Measurements from ENCODE around the gene DGKB. TPM values are rescaled to one million over a fixed set of nuclear protein-coding genes. Genes with fewer than 3 reads are reported as not detected.
"Not testable (repeated sequence)": the region's sequence is repeated elsewhere in the genome, so short reads cannot be mapped to it uniquely, and the experiment has no call there.

DGKB gene
- polyA plus RNA-seq, 1 donor: 1.3 TPM

- 94% methylated on average over 2 of the region's 2 CpGs for WGBS (ENCODE audit: insufficient coverage, low lambda C conversion rate)
Measured at GRCh38 chr7:14501436-14501835, 401.1 kb downstream of the DGKB start.

GRCh38 chr7:14497390-14497789 is 405.2 kb downstream of the DGKB start:
- no peaks in the 10 kb centered on the region for H3K27me3 ChIP-seq (ENCODE audit: control insufficient read depth, insufficient read depth, low read length)
- WGBS (ENCODE audit: insufficient coverage, low lambda C conversion rate): no CpG with 5 or more reads among the region's 1 CpG

More at GRCh38 chr7:14501436-14501835, 401.1 kb downstream of the DGKB start:
- no peak overlapping the region for H3K27ac ChIP-seq (ENCODE audit: low read length)
- H3K4me1 ChIP-seq (ENCODE audit: control insufficient read depth, insufficient read depth, low read length): no peaks in the 10 kb centered on the region
- no peaks in the 10 kb centered on the region for H3K36me3 ChIP-seq (ENCODE audit: control insufficient read depth, insufficient read depth, low read length)
- no peaks in the 10 kb centered on the region for H3K9me3 ChIP-seq (ENCODE audit: control insufficient read depth, low read depth, low read length)
- no peak for DNase-seq
- H3K4me3 ChIP-seq (ENCODE audit: low read length): no peak overlapping the region
- H3K27me3 ChIP-seq (ENCODE audit: control insufficient read depth, insufficient read depth, low read length): no peaks in the 10 kb centered on the region

GRCh38 chr7:14495633-14496032 is 406.9 kb downstream of the DGKB start:
- Histone ChIP-seq H3K36me3 (ENCODE audit: control insufficient read depth, insufficient read depth, low read length) (no peaks in the 10 kb centered on the region), H3K9me3 (ENCODE audit: control insufficient read depth, low read depth, low read length) (no peaks in the 10 kb centered on the region), H3K27me3 (ENCODE audit: control insufficient read depth, insufficient read depth, low read length) (no peaks in the 10 kb centered on the region), H3K4me3 (ENCODE audit: low read length) (no peak overlapping the region), H3K4me1 (ENCODE audit: control insufficient read depth, insufficient read depth, low read length) (no peaks in the 10 kb centered on the region), H3K27ac (ENCODE audit: low read length) (no peak overlapping the region)
- no peak for DNase-seq
- 83% methylated on average over 2 of the region's 2 CpGs for WGBS (ENCODE audit: insufficient coverage, low lambda C conversion rate)

More at GRCh38 chr7:14497390-14497789, 405.2 kb downstream of the DGKB start:
- Histone ChIP-seq H3K9me3 (ENCODE audit: control insufficient read depth, low read depth, low read length) (no peaks in the 10 kb centered on the region), H3K4me1 (ENCODE audit: control insufficient read depth, insufficient read depth, low read length) (no peaks in the 10 kb centered on the region), H3K27ac (ENCODE audit: low read length) (no peak overlapping the region), H3K4me3 (ENCODE audit: low read length) (no peak overlapping the region), H3K36me3 (ENCODE audit: control insufficient read depth, insufficient read depth, low read length) (no peaks in the 10 kb centered on the region)
- no peak for DNase-seq

DNA sequence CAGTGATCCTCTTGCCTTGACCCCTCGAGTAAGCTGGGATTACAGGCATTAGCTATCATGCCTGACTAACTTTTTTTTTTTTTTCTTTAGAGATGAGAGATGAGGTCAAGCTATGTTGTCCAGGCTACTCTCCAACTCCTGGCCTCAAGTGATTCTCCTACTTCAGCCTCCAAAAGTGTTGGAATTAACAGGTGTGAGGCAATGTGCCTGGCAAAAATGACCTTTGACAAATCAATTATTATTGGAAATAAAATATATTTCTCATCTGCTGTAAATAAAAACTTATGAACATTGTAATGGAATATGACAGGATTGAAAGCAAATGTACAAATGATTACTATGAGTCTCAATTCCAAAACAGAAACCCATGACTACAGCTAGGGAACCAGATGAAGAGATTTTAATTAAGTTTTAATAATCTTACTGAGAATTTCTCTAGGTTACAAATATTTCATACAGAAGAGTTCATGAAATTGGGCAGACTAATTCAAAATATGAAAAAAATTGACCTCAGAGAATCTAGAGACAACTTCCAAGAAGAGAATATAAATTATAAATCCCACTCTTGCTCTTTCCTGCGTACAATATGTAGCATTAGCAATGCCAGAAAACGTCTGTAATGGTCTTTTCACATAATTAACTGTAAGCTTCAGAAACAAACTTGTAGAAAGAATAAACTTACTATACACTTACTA is 414.7 kb downstream of the DGKB start:
- Histone ChIP-seq H3K9me3 (ENCODE audit: control insufficient read depth, low read depth, low read length) (no peaks in the 10 kb centered on the region), H3K27me3 (ENCODE audit: control insufficient read depth, insufficient read depth, low read length) (no peaks in the 10 kb centered on the region), H3K36me3 (ENCODE audit: control insufficient read depth, insufficient read depth, low read length) (no peaks in the 10 kb centered on the region), H3K27ac (ENCODE audit: low read length) (no peak overlapping the region), H3K4me1 (ENCODE audit: control insufficient read depth, insufficient read depth, low read length) (no peaks in the 10 kb centered on the region), H3K4me3 (ENCODE audit: low read length) (no peak overlapping the region)
- no peak for DNase-seq
- 83% methylated on average over 1 of the region's 3 CpGs for WGBS (ENCODE audit: insufficient coverage, low lambda C conversion rate)

DNA sequence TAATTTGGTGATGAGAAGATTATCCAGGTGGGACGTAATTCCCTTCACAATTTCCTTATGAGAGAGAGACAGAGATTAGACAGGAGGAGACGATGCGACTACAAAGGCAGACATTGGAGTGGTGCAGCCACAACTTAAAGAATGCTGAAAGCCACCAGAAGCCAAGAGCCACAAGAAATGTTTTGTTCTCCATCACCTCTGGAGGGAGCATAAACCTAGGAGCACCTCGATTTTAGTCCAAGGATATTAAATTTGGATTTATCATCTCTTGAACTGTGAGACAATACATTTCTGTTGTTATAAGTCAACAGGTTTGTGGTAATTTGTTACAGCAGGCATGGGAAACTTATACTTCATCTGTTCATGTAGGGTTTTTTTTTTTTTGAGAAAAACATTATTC is 418.9 kb downstream of the DGKB start:
- no peaks in the 10 kb centered on the region for H3K9me3 ChIP-seq (ENCODE audit: control insufficient read depth, low read depth, low read length)
- no peaks in the 10 kb centered on the region for H3K4me1 ChIP-seq (ENCODE audit: control insufficient read depth, insufficient read depth, low read length)
- DNase-seq: no peak
- H3K27ac ChIP-seq (ENCODE audit: low read length): no peak overlapping the region
- H3K27me3 ChIP-seq (ENCODE audit: control insufficient read depth, insufficient read depth, low read length): no peaks in the 10 kb centered on the region
- H3K36me3 ChIP-seq (ENCODE audit: control insufficient read depth, insufficient read depth, low read length): no peaks in the 10 kb centered on the region
- no peak overlapping the region for H3K4me3 ChIP-seq (ENCODE audit: low read length)
- 82% methylated on average over 2 of the region's 4 CpGs for WGBS (ENCODE audit: insufficient coverage, low lambda C conversion rate)

- WGBS (ENCODE audit: insufficient coverage, low lambda C conversion rate): 100% methylated on average over 1 of the region's 1 CpG
- Histone ChIP-seq H3K27me3 (ENCODE audit: control insufficient read depth, insufficient read depth, low read length) (no peaks in the 10 kb centered on the region), H3K9me3 (ENCODE audit: control insufficient read depth, low read depth, low read length) (no peaks in the 10 kb centered on the region), H3K36me3 (ENCODE audit: control insufficient read depth, insufficient read depth, low read length) (no peaks in the 10 kb centered on the region), H3K4me1 (ENCODE audit: control insufficient read depth, insufficient read depth, low read length) (no peaks in the 10 kb centered on the region), H3K4me3 (ENCODE audit: low read length) (no peak overlapping the region), H3K27ac (ENCODE audit: low read length) (no peak overlapping the region)
- DNase-seq: no peak
Measured at GRCh38 chr7:14480281-14480680, 422.3 kb downstream of the DGKB start.

DNA sequence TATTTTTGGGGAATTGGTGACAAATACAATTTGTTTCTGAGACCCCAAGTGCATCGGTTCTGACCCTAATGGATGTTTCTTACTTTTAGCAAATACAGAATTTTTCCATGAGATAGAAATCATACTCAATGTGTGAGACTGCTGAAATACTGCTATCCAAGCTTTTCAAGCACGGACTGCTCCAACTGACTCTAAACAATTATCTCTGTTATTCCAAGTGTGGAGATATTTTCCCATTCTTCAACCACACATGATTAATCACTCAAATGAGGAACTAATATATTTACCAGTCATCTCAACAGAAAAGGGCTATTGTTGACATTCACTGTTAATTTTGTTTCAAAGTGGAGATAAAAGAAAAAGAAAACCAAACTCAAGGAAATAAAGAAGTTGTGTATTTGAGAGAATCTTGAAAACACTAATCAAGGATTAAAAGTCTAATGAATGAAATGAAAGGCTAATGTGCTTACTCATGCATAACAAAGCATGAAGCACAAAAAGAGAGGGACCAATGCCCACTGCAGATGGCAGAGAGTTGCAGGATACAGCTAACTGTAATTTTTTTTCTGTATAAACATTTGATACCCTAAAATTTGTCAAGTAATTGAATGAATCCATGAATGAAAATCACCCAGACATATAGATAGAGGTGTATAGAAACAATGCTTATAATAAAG is 423.6 kb downstream of the DGKB start:
- 83% methylated on average over 1 of the region's 2 CpGs for WGBS (ENCODE audit: insufficient coverage, low lambda C conversion rate)
- Histone ChIP-seq H3K4me1 (ENCODE audit: control insufficient read depth, insufficient read depth, low read length) (no peaks in the 10 kb centered on the region), H3K4me3 (ENCODE audit: low read length) (no peak overlapping the region), H3K36me3 (ENCODE audit: control insufficient read depth, insufficient read depth, low read length) (no peaks in the 10 kb centered on the region), H3K27me3 (ENCODE audit: control insufficient read depth, insufficient read depth, low read length) (no peaks in the 10 kb centered on the region), H3K9me3 (ENCODE audit: control insufficient read depth, low read depth, low read length) (no peaks in the 10 kb centered on the region), H3K27ac (ENCODE audit: low read length) (no peak overlapping the region)
- DNase-seq: no peak

DNA sequence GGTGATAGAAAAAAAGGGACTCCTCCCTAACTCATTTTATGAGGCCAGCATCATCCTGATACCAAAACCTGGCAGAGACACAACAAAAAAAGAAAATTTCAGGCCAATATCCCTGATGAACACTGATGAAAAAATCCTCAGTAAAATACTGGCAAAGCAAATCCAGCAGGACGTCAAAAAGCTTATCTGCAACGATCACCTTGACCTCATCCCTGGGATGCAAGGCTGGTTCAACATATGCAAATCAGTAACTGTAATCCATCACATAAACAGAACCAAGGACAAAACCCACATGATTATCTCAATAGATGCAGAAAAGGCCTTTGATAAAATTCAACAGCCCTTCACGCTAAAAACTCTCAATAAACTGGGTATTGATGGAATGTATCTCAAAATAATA is 440.8 kb downstream of the DGKB start:
- DNase-seq; H3K9me3 ChIP-seq (ENCODE audit: control insufficient read depth, low read depth, low read length); H3K4me3 ChIP-seq (ENCODE audit: low read length); H3K36me3 ChIP-seq (ENCODE audit: control insufficient read depth, insufficient read depth, low read length); H3K4me1 ChIP-seq (ENCODE audit: control insufficient read depth, insufficient read depth, low read length); H3K27ac ChIP-seq (ENCODE audit: low read length); H3K27me3 ChIP-seq (ENCODE audit: control insufficient read depth, insufficient read depth, low read length): not testable (repeated sequence)
- 80% methylated on average over 1 of the region's 3 CpGs for WGBS (ENCODE audit: insufficient coverage, low lambda C conversion rate)

DNA sequence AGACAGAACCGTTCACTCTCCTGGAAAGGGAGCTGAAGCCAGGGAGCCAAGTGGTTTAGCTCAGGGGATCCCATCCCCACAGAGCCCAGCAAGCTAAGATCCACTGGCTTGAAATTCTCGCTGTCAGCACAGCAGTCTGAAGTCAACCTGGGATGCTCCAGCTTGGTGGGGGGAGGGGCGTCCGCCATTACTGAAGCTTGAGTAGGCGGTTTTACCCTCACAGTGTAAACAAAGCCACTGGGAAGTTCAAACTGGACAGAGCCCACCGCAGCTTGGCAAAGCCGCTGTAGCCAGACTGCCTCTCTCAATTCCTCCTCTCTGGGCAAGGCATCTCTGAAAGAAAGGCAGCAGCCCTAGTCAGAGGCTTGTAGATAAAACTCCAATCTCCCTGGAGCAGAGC is 443.7 kb downstream of the DGKB start:
- not testable (repeated sequence) for H3K27me3 ChIP-seq (ENCODE audit: control insufficient read depth, insufficient read depth, low read length); DNase-seq
- no CpG with 5 or more reads among the region's 7 CpGs for WGBS (ENCODE audit: insufficient coverage, low lambda C conversion rate)

GRCh38 chr7:14457568-14458453 is 444.7 kb downstream of the DGKB start:
- 0% methylated on average over 2 of the region's 13 CpGs for WGBS (ENCODE audit: insufficient coverage, low lambda C conversion rate)
- Histone ChIP-seq H3K36me3 (ENCODE audit: control insufficient read depth, insufficient read depth, low read length) (no peaks in the 10 kb centered on the region), H3K9me3 (ENCODE audit: control insufficient read depth, low read depth, low read length) (no peaks in the 10 kb centered on the region), H3K27ac (ENCODE audit: low read length) (no peak overlapping the region), H3K4me1 (ENCODE audit: control insufficient read depth, insufficient read depth, low read length) (no peaks in the 10 kb centered on the region), H3K27me3 (ENCODE audit: control insufficient read depth, insufficient read depth, low read length) (no peaks in the 10 kb centered on the region), H3K4me3 (ENCODE audit: low read length) (no peak overlapping the region)
- DNase-seq: peak; percentile 66 to 69

More for the DNA sequence above, 443.7 kb downstream of the DGKB start:
- H3K36me3 ChIP-seq (ENCODE audit: control insufficient read depth, insufficient read depth, low read length); H3K9me3 ChIP-seq (ENCODE audit: control insufficient read depth, low read depth, low read length); H3K4me3 ChIP-seq (ENCODE audit: low read length); H3K4me1 ChIP-seq (ENCODE audit: control insufficient read depth, insufficient read depth, low read length); H3K27ac ChIP-seq (ENCODE audit: low read length): not testable (repeated sequence)

All from large intestine (tissue), 3 donors.